NCI-H146 (cell line): ENCODE results near the gene HSBP1L1.
"Not testable (repeated sequence)": the region's sequence is repeated elsewhere in the genome, so short reads cannot be mapped to it uniquely, and the experiment has no call there.

Source experiments
- DNase-seq: peaks from one replicate; lab custom pipeline; 2025; lab: John Stamatoyannopoulos, UW

The HSBP1L1 gene

DNA sequence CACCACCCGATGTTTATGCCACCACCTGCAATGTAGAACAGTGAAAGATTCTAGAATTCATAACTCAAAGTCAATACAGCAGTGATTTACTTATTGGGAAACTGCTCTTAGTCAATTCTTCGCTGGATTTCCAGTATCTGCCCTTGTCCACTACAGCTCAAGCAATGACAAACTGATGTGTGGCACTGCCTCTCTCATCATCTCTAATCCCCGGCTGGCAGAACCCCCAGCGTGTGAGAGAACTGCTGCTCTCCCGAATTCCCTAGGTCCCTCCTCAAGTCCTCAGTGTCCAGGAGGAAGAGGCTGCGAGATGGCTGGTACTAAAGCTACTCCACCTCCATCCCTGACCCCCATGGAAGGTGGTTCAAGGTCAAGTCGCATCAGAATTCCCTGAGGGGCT lies 22.3 kb downstream of the HSBP1L1 start:
- peak; percentile 18 for DNase-seq

DNA sequence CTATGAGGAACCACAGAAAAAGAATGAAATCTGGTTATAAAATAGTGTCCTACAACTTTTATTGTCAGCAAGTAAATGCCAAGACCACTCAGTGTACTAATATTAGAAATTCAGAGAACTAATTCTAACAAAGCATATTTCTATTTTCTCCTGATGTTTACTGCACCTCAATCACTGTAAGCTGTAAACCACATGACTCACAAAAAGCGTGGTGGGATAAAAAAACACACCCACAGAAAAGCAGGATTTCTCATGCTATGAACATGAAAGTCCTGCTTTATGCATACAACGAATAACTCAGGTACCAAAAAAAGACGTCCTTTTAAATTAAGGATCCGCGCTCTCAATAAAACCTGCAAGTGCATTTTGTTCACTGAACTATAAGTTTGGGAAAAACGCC lies 23.1 kb downstream of the HSBP1L1 start:
- DNase-seq, result no peak

DNA sequence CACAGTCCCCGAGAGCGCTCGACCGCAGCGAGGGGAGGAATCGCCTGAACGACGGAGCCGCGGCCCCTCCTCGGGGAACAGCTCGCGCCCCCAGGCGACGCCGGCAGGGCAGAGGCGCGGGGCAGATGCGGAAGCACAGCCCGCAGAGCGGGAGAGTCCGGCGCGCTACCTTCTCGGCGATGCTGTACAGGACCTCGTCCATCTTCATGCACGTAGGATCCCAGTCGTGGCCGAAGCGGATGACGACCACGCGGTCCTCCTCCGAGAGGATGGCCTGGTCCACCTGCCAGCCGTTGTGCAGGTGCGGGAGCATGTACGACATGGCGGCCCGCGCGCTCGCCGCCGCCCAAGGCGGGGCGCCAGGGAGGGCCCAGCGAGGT lies 23.6 kb downstream of the HSBP1L1 start:
- DNase-seq, result peak; percentile 91

DNA sequence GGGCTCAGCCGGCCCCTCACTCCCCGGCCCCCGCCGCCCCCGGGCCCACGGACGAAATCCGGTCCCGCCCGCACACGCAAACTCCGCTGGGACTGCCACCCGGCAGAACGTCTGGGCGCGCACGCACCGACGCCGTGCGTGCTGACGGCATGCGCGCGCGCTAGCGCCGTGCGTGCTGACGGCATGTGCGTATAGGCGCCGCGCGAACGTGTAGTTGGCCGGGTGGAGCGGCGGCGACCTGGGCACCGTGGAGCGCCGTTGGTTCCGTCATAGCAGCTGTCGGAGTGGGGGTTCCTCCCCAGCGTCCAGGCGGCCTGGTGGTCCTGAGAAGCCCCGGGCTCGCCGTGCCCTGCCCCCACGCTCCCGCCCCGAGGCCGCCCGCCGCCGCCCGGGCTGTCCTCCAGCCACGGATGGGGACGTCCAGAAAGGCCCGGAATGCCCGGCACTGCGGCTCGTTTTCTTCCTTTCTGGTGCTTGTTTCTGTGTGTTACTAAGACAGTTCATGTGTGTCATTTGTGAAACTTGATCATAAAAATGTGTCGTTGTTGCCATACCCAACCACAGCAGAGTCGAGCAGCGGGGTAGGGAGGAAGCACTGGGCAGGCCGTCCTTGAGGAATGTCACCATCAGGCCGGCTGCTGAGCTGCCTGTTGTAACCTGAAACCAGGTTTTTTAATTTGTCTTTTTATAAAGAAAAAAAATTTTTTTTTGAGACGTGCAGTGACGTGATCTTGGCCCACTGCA lies 24.2 kb downstream of the HSBP1L1 start, which contains the start of gene TXNL4A:
Gene TXNL4A (minus strand): TSS at position 113 of the 744 bp plus-strand sequence. CDS start 171 bp downstream, outside the sequence.
- DNase-seq, result peak; percentile 95

DNA sequence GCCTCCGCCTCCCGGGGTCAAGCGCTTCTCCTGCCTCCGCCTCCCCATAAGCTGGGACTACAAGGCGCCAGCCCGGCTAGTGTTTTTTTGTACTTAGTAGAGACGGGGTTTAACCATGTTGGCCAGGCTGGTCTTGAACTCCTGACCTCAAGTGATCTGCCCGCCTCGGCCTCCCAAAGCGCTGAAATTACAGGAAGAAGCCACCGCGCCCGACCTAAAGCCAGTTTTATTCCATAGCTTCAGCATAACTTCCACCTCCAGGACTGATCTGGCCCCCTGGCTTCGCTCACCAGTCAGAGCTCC lies 24.7 kb downstream of the HSBP1L1 start:
- peak; percentile 46 for DNase-seq

DNA sequence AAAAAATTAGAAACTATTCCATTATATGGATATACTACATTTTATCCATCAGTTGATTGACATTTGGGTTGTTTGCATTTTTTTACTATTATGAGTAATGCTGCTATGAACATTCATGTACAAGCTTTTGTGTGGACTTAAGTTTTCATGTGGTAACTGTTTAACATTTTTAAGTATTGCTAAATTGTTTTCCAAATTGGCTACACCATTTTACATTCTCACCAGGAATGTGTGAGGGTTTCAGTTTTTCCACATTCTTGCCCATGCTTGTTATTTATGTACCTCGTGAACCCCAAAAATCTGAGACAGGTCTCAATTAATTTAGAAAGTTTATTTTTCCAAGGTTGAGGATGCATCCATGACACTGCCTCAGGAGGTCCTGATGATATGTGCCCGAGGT lies 27.1 kb downstream of the HSBP1L1 start:
- no peak for DNase-seq

DNA sequence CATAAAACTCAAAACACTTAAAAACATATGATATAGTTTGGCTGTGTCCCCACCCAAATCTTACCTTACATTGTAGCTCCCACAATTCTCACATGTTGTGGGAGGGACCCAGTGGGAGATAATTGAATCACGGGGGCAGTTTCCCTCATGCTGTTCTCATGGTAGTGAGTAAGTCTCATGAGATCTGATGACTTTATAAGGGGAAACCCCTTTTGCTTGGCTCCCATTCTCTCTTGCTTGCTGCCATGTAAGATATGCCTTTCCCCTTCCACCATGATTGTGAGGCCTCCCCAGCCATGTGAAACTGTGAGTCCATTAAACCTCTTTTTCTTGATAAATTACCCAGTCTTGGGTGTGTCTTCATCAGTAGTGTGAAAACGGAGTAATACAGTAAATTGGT lies 35.3 kb downstream of the HSBP1L1 start:
- DNase-seq, result not testable (repeated sequence)

DNA sequence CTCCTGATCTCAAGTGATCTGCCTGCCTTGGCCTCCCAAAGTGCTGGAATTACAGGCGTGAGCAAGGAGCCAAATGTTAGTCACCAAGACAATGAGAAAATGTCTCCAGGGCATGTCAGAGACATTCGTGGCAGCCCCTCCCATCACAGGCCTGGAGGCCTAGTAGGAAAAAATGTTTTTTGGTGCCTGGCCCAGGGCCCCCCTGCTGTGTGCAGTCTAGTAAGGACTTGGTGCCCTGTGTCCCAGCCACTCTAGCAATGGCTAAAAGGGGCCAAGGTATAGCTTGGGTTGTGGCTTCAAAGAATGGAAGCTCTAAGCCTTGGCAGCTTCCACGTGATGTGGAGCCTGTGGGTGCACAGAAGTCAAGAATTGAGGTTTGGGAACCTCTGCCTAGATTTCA lies 36.4 kb downstream of the HSBP1L1 start:
- DNase-seq, result no peak

DNA sequence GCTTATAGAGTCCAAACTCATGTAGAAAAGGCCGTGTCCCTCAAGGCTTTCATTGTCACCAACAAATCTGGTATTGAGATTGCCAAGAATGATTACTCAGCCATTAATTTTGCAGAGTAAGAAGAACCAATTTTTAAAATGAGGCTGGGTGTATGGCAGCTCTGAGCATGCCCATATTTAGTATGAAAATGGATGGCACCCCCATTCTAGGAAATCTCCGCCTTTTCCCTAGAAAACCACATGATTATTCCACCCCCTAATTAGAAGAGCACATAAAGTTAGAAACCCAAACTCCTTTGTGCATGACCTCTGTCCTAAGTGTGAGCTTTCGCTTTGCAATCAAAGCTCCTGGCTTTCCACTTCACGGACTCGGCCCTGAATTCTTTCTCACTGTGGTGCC lies 38.0 kb downstream of the HSBP1L1 start:
- DNase-seq, result no peak

DNA sequence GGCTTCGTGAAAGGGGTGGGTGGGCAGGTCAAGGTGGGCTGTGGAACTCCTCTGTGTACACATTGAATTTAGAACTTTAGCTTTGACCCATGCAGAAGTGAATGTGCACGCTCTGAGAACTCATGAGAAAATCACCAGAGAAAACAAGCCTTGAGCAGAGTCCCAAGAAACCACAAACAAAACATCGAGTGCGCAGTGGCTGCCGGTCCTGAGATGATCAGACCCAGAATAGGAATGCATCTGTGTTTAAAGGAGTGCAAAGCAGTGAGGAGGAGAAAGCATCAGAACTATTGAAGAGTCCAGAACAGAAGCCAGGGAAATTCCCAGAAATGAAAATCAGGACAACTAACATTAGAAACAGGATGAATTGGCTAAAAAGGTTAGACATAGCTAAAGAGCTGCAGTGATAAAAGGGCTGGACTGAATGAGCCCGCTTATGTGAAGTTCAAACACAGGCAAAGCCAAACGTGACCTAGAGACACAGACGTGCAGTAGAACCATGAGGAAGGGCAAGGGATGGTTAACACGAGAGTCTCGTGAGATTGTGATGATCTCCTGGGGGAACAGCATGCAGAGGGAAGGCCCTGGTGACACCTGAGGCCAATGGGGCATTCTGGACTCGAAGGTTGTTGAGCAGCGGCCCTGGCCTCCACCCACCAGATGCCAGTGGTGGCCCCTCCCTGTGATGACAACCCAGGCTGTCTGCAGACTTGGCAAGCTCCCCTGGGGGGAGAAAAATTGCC lies 40.3 kb downstream of the HSBP1L1 start:
- DNase-seq, result peak; percentile 13

DNA sequence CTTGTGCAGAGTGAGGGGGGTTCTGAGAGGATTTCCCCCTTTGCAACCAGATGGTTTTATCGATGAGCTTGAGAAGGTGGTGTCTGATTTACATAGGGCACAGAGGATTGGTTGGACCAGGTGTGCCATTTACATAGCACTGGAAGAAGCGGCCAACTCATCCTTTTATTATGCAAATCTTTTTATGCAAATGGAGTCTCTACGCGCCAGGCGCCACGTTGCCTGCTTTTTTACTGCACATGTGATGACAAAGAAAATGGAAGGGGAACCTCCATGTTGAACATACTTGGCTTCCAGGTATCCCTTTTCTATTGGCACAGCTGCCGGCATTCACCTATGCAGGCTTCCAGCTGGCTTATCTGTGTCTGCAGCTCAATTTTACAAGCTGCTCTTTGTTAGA lies 42.3 kb downstream of the HSBP1L1 start:
- peak; percentile 83 for DNase-seq

DNA sequence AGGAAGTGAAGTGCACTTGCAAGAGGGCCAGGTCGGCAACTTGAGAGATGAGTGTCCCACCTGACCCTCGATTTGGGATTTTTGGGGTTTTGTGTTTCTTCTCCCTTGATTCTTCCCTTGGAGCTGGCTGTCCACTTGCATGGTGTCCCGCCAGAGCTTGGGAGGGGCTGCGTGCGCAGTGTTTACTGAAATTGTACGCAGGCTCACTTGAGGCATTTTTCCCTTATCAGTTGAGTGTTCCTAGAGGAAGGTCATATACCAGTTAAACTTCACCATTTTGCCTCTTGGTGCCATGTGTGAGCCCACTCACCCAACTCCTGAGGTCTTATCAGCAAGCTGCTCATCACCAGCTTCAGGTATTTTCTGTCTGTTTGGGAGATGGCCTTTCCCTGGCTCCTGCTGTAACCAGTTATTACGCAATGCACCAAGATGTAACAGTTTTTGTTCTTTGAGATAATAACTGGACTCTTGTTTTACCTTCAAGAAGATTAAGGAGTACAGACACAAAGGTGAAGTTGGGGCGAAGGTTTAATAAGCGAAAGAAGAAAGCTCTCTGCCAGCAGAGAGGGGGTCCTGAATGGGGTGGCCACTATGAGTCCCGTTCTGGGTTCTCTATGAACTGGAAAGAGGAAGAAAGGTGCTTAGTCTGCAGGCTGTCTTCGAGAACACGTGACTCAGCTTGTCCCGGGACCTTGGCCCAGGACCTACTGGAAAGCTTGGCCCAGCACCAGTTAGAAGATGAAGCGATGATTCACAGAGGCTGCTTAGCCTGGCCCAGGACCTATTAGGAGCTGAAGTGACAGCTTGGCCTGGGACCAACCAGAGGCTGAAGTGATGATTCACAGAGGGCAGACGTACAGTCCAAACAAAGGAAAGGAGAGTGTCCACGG lies 45.5 kb downstream of the HSBP1L1 start:
- no peak for DNase-seq

DNA sequence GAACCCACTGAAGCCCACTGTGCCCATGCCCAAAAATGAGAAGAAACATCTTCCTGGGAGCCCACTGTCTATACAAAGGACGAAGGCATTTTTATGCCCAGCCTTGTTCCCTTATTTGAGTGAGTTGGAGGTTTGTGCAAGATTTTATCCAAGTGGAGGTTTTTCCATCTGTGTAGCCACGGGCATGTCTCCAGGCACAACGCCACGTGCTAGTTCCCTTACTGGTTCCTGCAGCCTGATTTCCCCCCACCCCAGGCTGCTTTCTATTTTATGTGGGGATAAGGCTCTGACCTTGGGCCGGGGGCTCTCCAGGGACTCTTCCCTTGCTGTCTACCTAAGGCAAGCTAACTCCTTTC lies 46.1 kb downstream of the HSBP1L1 start:
- no peak for DNase-seq

DNA sequence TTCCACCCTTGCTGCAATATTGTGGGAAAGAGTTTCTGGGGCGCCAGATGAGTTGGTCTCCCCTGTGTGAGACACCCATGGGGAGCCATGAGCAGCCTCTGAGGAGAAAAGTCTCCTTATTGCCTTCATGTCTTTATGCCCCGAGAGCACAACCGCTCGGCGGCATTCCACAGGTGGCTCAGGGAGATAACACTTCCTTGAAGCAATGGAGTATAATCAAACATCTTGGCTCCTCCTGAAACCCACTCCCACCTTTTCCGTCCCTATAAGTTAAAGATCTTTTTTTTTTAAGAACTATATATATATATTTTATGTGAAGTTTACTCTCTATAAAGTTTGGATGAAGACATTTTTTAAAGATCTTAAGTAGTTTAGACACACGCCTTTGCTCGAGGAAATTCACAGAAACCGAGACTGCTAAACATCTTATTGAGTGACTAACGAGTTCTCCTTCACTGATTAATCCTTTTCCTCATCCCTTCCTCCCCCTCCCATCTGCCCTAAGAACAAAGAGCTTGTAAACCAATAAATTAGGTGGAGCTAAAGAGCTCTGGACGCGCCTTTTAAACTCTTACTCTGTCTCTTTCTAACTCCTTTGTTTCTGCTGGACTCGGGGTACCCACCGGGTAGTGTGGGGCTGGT lies 47.2 kb downstream of the HSBP1L1 start:
- DNase-seq, result not testable (repeated sequence)

DNA sequence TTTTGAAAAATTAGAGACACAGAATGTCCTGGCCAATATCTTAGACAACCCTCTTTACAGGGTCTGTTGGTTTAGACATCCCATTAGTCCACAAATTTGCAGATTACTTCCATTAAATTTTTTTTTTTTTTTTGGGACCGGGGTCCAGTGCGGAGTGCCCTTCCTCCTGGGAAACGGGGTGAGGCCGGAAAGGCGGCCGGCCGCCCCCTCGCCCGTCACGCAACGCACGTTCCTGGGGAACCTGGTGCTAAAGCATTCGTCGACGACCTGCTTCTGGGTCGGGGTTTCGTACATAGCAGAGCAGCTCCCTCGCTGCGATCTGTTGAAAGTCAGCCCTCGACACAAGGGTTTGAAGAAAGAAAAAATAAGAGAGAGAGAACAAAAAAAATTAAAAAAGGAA lies 48.3 kb downstream of the HSBP1L1 start:
- DNase-seq, result no peak
